ENCODE results near the gene LCNL1.
A peak's percentile ranks its signal among the peaks of the same experiment; 100 is the strongest.

Gene LCNL1

DNA sequence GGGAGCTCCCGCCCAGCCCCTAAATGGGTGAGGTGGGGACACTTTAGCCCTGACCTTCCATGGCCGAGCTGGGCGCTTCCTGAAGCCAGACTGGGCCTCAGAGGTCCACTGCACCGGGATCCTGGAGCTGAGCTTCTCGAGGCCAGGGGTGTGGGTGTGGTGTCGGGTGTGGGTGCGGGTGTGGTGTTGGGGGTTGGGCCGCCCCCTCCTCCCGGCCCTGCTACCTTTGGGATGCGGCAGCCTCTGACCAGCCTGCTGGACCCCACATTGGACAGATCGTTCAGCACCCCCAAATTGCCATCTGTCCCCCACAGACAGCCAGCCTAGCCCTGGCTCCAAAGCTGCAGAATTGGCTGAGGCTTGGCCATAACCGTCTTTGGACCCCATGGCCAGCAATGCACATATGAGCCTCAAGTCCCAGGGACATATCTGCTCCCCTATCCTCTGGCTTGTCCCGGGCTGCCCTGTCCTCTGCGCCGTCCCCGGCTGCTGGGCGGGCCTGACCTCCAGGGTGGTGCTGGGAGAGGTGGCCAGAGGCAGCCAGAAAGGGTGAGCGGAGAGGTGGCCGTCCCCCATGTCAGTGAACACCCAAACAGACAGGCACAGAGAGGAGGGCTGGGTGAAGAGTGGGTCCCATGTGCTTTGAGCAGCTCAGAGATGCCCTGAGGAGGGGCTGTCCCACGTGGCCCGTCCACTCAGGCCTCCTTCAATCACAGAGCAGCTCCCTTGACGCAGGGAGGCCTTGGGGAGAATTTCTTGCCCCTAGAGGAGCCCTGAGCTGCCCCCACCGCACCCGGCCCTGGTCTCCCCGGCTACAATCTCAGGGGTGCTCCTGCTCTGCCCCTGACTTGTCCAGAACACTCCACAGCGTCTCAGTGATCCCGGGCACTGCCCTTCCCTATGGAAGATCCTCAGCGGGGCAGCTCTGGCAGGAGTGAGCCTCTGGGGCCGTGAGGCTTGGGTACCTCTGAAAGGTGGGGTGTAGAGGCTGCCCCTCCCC, 8.9 kb upstream of the LCNL1 start:
- DNase-seq (ENCODE audit: low read depth in 2 of 3, low spot score in 1 of 3): no peak

DNA sequence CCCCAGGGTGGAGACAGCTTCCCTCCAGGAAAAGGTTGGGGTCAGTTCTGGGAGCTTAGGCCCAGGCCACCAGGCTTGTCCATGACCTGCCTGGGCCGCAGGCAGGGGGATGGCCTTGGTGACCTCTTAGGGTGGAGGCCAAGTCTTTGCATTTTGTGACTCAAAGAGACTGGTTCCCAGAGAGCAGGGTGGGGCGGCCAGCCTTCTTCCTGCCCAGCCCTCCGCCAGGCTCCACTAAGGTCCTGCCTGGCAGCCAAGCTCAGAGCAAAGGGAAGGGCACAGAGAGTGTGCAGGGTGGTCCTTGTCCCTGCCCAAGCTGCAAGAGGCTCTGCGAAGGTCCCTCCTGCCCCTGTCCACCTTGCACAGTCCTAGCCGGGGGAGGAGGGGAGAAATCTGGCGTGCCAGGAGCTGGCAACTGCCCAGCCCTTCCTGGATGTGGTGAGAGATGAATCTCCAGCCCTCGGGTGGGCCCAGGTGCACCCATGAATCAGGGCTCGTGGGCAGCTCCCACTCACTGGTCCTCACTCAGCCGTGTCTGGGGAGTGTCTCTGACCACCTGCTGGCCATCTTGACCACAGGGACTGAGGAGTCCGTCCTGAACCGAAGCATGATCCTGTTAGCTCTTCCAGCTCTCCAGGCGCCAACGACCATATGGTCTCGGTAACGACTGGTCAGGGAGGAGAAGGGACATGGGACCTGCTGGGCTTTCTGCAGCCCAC, 7.8 kb upstream of the LCNL1 start:
- no peak for DNase-seq (ENCODE audit: low read depth in 2 of 3, low spot score in 1 of 3)

DNA sequence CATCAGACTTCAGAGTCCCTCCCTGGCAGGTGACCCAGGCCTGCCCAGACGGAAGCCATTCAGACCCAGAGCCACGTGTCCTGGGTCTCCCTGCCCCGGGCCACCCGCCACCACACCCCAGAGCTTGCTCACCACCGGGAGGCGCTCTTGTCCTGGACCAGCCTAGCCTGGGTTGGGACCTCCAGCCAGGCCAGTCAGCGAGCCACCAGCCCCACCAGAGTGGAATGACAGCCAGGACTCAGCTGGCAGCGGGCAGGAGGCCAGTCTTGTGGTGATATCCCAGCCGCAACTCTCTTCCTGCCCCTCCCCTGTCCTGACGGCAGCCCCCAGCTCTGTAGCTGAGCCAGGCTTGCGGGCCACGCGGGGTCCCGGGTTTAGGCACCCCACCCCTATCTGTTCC, 7.1 kb upstream of the LCNL1 start:
- DNase-seq (ENCODE audit: low read depth in 2 of 3, low spot score in 1 of 3): peak in 1 of 3 donors; percentile 27

- no peak for DNase-seq (ENCODE audit: low read depth in 2 of 3, low spot score in 1 of 3)
These were observed 5.6 kb upstream of the LCNL1 start, which contains the start of gene PTGDS for GRCh38 chr9:136977223-136977622. Gene PTGDS, plus strand, starts transcription at chr9:136977504. Its CDS starts 75 bp downstream, at chr9:136977579.

GRCh38 chr9:136977649-136978072, 5.1 kb upstream of the LCNL1 start:
- no peak for DNase-seq (ENCODE audit: low read depth in 2 of 3, low spot score in 1 of 3)

GRCh38 chr9:136978073-136978864, 4.5 kb upstream of the LCNL1 start:
- peak; percentile 48 to 57 (median 53) for DNase-seq (ENCODE audit: low read depth in 2 of 3, low spot score in 1 of 3)

DNA sequence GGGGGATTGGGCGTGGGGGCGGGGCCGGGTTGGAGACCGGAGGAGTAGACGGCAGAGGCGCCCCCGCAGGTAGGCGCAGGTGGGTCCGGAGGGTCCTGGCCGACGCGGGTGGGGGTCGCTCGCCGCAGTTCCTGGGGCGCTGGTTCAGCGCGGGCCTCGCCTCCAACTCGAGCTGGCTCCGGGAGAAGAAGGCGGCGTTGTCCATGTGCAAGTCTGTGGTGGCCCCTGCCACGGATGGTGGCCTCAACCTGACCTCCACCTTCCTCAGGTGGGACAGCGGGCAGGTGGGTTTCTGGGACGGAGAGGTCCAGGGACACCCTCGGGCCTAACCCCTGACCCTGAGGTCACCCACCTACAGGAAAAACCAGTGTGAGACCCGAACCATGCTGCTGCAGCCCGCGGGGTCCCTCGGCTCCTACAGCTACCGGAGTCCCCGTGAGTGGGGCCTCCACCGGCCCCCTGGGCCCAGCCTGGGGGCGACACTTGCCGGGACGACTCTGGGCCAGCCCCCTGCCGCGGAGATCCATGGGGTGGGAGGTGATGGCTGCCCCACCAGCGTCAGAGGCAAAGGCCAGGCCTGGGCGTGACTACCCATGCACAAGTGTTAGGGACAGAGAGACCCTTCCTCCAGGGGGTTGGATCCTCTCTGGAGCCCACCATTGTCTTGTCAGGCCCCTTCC, 3.8 kb upstream of the LCNL1 start:
- DNase-seq (ENCODE audit: low read depth in 2 of 3, low spot score in 1 of 3): no peak

DNA sequence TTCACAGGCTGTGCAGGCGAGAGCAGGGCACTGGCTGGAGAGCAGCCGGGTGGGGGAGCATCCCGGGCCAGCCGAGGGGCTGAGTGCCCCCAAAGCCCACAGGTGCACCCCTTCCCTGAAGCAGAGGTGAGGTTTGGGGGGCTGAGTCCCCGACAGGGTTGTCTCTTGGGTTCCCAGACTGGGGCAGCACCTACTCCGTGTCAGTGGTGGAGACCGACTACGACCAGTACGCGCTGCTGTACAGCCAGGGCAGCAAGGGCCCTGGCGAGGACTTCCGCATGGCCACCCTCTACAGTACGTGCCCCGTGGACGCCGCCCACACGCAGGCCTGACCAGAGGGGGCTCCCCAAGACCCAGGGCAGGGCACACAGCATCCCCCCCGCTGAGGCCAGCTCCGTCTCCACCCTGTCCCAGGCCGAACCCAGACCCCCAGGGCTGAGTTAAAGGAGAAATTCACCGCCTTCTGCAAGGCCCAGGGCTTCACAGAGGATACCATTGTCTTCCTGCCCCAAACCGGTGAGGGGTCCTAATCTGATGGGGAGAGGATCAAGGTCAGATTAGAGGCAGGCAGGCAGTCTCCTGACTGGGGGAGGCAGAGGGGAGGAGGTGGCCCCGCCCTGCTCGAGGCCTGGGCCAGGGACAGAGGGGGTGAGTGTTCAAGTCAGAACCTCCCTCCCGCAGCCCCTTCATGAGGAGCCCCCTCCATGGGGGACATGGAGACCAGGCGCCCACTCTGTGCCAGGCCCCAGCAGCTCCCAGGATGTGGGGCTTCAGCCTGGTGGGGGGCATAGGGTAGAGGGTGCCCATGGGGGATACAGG, 2.8 kb upstream of the LCNL1 start:
- no peak for DNase-seq (ENCODE audit: low read depth in 2 of 3, low spot score in 1 of 3)

DNA sequence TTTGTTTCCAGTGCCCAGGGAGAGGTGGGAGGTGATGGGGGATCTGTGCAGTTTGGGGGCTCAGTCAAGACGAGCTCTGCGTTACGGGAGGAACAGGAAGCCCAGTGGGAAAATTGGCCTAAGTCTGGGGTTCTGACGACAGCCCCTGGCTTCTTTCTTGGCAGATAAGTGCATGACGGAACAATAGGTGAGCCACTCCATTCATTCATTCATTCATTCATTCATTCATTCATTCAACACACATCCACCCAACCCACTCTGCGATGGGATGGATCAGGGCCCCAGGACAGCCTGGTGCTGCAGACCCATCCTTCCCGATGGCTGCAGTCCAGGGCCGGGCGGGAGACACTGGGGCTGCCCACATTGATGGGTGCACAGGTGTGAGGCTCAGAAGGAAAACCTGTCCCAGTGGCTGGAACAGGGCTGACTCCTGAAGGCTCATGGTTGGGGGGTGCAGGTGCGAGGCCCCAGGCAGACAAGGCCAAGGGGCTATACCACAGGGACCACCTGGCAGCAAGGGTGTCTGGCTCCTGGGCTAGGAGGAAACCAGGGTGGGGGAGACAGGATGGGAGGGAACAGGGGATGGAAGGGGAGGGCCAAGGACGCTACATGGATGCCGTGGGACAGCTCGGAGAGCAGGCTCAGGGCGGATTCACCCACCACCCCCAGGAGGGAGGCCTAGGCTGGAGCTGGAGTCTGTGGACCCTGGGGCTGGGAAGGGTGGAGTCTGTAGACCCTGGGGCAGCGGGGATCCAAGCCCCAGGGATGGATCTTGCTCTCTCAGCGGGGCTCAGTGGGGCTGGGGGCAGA, 1.9 kb upstream of the LCNL1 start:
- no peak for DNase-seq (ENCODE audit: low read depth in 2 of 3, low spot score in 1 of 3)

DNA sequence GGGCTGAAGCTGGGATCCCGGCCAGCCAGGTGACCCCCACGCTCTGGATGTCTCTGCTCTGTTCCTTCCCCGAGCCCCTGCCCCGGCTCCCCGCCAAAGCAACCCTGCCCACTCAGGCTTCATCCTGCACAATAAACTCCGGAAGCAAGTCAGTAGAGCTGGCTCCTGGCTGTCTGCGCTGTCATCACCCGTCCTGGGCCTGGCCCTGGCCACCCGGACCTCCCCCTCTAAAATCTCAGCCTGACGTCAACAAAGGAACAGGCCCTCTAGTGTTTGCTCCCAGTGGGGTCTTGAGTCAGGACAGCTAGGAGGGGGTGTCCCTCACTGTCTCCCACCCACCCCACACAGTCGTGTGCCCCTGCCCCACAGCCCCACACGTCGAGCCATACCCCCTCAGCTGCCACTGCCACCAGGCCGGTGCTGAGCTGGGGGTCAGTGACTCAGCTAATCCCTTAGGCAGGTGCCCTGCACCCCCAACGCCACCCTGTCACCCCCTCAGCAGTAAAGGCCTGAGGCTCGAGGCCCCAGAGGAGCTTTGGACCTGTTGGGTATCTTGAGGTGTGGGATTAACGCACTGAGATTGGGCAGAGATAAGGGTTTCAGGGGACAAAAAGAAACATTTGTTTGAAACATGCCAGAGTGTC, 1.1 kb upstream of the LCNL1 start:
- no peak for DNase-seq (ENCODE audit: low read depth in 2 of 3, low spot score in 1 of 3)

GRCh38 chr9:136983167-136983566, 374 bp downstream of the LCNL1 start:
- no peak for DNase-seq (ENCODE audit: low read depth in 2 of 3, low spot score in 1 of 3)

- no peak for DNase-seq (ENCODE audit: low read depth in 2 of 3, low spot score in 1 of 3)
These were observed 992 bp downstream of the LCNL1 start for GRCh38 chr9:136983656-136984314.

GRCh38 chr9:136984464-136985026, 1.8 kb downstream of the LCNL1 start:
- no peak for DNase-seq (ENCODE audit: low read depth in 2 of 3, low spot score in 1 of 3)

DNA sequence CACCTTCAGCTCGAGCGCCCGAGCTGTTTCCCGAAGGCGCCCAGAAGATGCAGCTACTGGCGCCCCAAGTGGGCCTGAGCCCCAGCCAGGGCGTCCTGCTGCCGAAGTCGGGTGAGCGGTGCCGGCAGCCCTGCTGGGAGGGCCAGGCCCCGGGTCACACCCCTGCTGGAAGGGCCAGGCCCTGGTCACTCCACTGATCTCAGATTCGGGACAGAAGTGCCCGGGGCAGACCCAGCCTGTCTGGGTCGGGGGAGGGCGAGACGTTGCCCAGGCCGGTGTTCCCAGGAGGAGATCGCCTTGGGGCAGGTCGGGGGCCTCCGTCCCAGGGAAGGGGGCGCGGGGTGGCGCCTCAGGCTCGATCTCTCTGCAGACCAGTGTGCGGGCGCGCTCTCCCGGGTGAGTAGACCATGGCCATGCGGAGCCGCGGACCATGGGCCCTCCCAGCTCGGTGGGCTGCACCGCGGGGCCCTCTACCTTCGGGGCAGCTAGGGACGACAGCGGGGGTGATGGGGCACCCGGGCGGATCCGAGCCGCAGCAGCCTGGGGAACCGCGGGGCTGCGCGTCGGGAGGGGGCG, 2.3 kb downstream of the LCNL1 start:
- no peak for DNase-seq (ENCODE audit: low read depth in 2 of 3, low spot score in 1 of 3)

- DNase-seq (ENCODE audit: low read depth in 2 of 3, low spot score in 1 of 3): no peak
These were observed 3.1 kb downstream of the LCNL1 start for GRCh38 chr9:136985853-136986252.

GRCh38 chr9:136988872-136989271, 6.1 kb downstream of the LCNL1 start:
- no peak for DNase-seq (ENCODE audit: low read depth in 2 of 3, low spot score in 1 of 3)

GRCh38 chr9:136990242-136990911, 7.6 kb downstream of the LCNL1 start:
- no peak for DNase-seq (ENCODE audit: low read depth in 2 of 3, low spot score in 1 of 3)

Measured in stimulated activated CD4-positive, alpha-beta T cell treated with anti-CD3 and anti-CD28 coated beads, Interleukin-12 subunit alpha, Interleukin-12 subunit beta, amount 100 ng/mL, for 48 hours (primary cell).